ENCODE measurements around the gene RABEPK.
"Not testable (repeated sequence)": the region's sequence is repeated elsewhere in the genome, so short reads cannot be mapped to it uniquely, and the experiment has no call there.

The RABEPK gene

GRCh38 chr9:125262294-125262991, 62.1 kb downstream of the RABEPK start:
- Histone ChIP-seq H3K9me3 (ENCODE audit: control insufficient read depth, low read length) (no peaks in the 10 kb centered on the region), H3K27me3 (replicated peaks; ENCODE audit: control insufficient read depth, insufficient read depth, low read length, poor library complexity, severe bottlenecking) (no peaks in the 10 kb centered on the region), H3K36me3 (ENCODE audit: control insufficient read depth, insufficient read depth, low read length) (no peaks in the 10 kb centered on the region), H3K4me1 (ENCODE audit: control insufficient read depth, insufficient read depth, low read length, poor library complexity, severe bottlenecking) (peaks cover 17% of the 10 kb centered on the region), H3K27ac (ENCODE audit: insufficient read depth, low read length, poor library complexity, severe bottlenecking) (peak overlapping the region; percentile 82), H3K4me3 (ENCODE audit: insufficient read depth, low read depth, low read length, poor library complexity, severe bottlenecking) (peak overlapping the region; percentile 97)
- no peak for DNase-seq

- Histone ChIP-seq H3K4me1 (ENCODE audit: control insufficient read depth, insufficient read depth, low read length, poor library complexity, severe bottlenecking) (peaks cover 17% of the 10 kb centered on the region), H3K27ac (ENCODE audit: insufficient read depth, low read length, poor library complexity, severe bottlenecking) (peak overlapping the region; percentile 31), H3K4me3 (ENCODE audit: insufficient read depth, low read depth, low read length, poor library complexity, severe bottlenecking) (peak overlapping the region; percentile 16)
- H3K9me3 ChIP-seq (ENCODE audit: control insufficient read depth, low read length); H3K36me3 ChIP-seq (ENCODE audit: control insufficient read depth, insufficient read depth, low read length); H3K27me3 ChIP-seq (replicated peaks; ENCODE audit: control insufficient read depth, insufficient read depth, low read length, poor library complexity, severe bottlenecking): not testable (repeated sequence)
- peak in 1 of 3 donors; percentile 14 for DNase-seq
These were observed 63.7 kb downstream of the RABEPK start for GRCh38 chr9:125264068-125264467.

DNA sequence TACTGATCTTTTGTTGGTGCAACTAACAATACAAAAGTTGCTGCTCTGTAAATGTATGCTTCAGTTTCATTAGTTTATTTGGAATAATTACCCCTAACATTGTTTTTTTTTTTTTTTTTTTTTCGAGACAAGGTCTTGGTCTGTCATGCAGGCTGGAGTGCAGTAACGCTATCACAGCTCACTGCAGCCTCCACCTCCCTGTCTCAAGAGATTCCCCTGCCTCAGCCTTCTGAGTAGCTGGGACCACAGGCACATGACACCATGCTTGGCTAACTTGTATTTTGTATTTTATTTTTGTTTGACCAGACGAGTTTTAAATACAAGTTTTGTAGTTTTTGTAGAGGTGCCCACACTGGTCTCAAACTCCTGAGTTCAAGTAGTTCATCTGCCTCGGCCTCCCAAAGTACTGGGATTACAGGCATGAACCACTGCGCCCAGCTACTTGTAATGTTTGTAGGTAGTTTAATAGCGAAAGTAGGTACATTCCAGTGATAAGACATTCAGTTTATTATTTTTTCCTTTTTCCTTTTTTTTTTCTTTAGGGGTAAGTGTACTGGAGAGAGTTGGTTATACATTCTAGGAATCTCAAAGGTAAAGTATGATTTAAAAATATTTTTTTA, 68.2 kb downstream of the RABEPK start:
- no peaks in the 10 kb centered on the region for H3K9me3 ChIP-seq (ENCODE audit: control insufficient read depth, low read length)
- H3K4me1 ChIP-seq (ENCODE audit: control insufficient read depth, insufficient read depth, low read length, poor library complexity, severe bottlenecking) = peaks cover 10% of the 10 kb centered on the region
- no peak overlapping the region for H3K4me3 ChIP-seq (ENCODE audit: insufficient read depth, low read depth, low read length, poor library complexity, severe bottlenecking)
- H3K27ac ChIP-seq (ENCODE audit: insufficient read depth, low read length, poor library complexity, severe bottlenecking) = no peak overlapping the region
- no peak for DNase-seq
- H3K27me3 ChIP-seq (replicated peaks; ENCODE audit: control insufficient read depth, insufficient read depth, low read length, poor library complexity, severe bottlenecking) = no peaks in the 10 kb centered on the region
- H3K36me3 ChIP-seq (ENCODE audit: control insufficient read depth, insufficient read depth, low read length) = no peaks in the 10 kb centered on the region

- H3K27me3 ChIP-seq (replicated peaks; ENCODE audit: control insufficient read depth, insufficient read depth, low read length, poor library complexity, severe bottlenecking) = no peaks in the 10 kb centered on the region
- no peak overlapping the region for H3K27ac ChIP-seq (ENCODE audit: insufficient read depth, low read length, poor library complexity, severe bottlenecking)
- no peaks in the 10 kb centered on the region for H3K36me3 ChIP-seq (ENCODE audit: control insufficient read depth, insufficient read depth, low read length)
- H3K4me3 ChIP-seq (ENCODE audit: insufficient read depth, low read depth, low read length, poor library complexity, severe bottlenecking) = no peak overlapping the region
- DNase-seq = no peak
- no peaks in the 10 kb centered on the region for H3K9me3 ChIP-seq (ENCODE audit: control insufficient read depth, low read length)
- H3K4me1 ChIP-seq (ENCODE audit: control insufficient read depth, insufficient read depth, low read length, poor library complexity, severe bottlenecking) = peaks cover 5% of the 10 kb centered on the region
These were observed 68.7 kb downstream of the RABEPK start for GRCh38 chr9:125269014-125269397.

DNA sequence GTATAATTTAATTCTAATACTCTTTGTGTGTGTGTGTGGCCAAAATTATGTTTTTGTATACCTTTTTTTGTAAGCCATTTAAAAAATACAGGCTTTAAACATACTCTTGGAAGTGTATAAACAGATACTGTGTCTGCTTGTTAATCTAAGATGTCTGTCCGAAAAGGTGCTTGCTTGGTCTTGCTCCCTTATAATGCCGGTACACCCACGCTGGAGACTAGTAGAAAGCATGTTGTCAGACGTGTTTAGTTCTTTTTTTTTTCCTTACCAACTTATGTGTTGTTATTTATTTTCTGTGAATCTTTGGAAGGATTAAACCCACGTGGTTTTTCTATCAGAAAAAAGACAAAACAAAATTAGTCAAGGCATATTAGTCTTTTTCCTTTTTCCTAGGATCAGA, 70.7 kb downstream of the RABEPK start:
- Histone ChIP-seq H3K4me3 (ENCODE audit: insufficient read depth, low read depth, low read length, poor library complexity, severe bottlenecking) (no peak overlapping the region), H3K27me3 (replicated peaks; ENCODE audit: control insufficient read depth, insufficient read depth, low read length, poor library complexity, severe bottlenecking) (no peaks in the 10 kb centered on the region), H3K9me3 (ENCODE audit: control insufficient read depth, low read length) (no peaks in the 10 kb centered on the region), H3K4me1 (ENCODE audit: control insufficient read depth, insufficient read depth, low read length, poor library complexity, severe bottlenecking) (no peaks in the 10 kb centered on the region), H3K27ac (ENCODE audit: insufficient read depth, low read length, poor library complexity, severe bottlenecking) (no peak overlapping the region), H3K36me3 (ENCODE audit: control insufficient read depth, insufficient read depth, low read length) (no peaks in the 10 kb centered on the region)
- DNase-seq = no peak

GRCh38 chr9:125272697-125273096, 72.4 kb downstream of the RABEPK start:
- no peak for DNase-seq
- Histone ChIP-seq H3K9me3 (ENCODE audit: control insufficient read depth, low read length) (no peaks in the 10 kb centered on the region), H3K36me3 (ENCODE audit: control insufficient read depth, insufficient read depth, low read length) (peaks cover under 1% of the 10 kb centered on the region), H3K4me1 (ENCODE audit: control insufficient read depth, insufficient read depth, low read length, poor library complexity, severe bottlenecking) (no peaks in the 10 kb centered on the region), H3K4me3 (ENCODE audit: insufficient read depth, low read depth, low read length, poor library complexity, severe bottlenecking) (no peak overlapping the region), H3K27ac (ENCODE audit: insufficient read depth, low read length, poor library complexity, severe bottlenecking) (no peak overlapping the region), H3K27me3 (replicated peaks; ENCODE audit: control insufficient read depth, insufficient read depth, low read length, poor library complexity, severe bottlenecking) (no peaks in the 10 kb centered on the region)

DNA sequence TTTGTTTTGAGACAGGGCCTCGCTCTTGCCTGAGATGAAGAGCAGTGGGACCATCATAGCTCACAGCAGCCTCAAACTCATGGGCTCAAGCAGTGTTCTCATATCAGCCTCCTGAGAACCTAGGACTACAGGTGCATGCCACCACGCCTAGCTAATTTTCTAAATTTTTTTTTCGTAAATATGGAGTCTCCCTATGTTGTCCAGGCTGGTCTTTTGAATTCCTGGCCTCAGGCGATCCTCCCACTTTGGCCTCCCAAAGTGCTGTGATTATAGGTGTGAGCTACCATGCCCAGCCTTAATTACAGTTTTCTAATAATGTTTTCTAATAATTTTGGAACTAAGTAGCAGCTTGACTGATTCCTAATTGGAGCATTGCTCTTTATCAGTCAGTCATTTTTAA, 76.4 kb downstream of the RABEPK start:
- Histone ChIP-seq H3K4me1 (ENCODE audit: control insufficient read depth, insufficient read depth, low read length, poor library complexity, severe bottlenecking) (no peaks in the 10 kb centered on the region), H3K27ac (ENCODE audit: insufficient read depth, low read length, poor library complexity, severe bottlenecking) (no peak overlapping the region), H3K4me3 (ENCODE audit: insufficient read depth, low read depth, low read length, poor library complexity, severe bottlenecking) (no peak overlapping the region), H3K36me3 (ENCODE audit: control insufficient read depth, insufficient read depth, low read length) (peaks cover 4% of the 10 kb centered on the region), H3K9me3 (ENCODE audit: control insufficient read depth, low read length) (no peaks in the 10 kb centered on the region), H3K27me3 (replicated peaks; ENCODE audit: control insufficient read depth, insufficient read depth, low read length, poor library complexity, severe bottlenecking) (no peaks in the 10 kb centered on the region)
- DNase-seq = no peak

DNA sequence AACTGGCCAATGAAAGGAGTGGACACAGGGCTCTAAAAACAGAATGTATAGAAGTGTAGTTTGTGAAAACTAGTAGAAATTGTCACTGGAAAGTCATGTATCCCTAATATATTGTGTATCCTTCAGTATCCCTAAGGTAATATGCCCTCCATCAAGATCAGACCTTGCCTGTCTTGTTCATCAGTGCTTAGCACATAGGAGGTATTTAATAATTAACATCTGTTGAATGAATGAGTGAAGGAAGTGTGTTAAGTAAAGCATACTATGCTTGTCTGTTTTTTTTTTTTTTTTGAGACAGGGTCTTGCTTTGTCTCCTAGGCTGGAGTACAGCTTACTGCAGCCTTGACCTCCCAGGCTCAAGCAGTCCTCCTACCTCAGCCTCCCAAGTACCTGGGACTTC, 77.1 kb downstream of the RABEPK start:
- Histone ChIP-seq H3K27me3 (replicated peaks; ENCODE audit: control insufficient read depth, insufficient read depth, low read length, poor library complexity, severe bottlenecking) (no peaks in the 10 kb centered on the region), H3K4me3 (ENCODE audit: insufficient read depth, low read depth, low read length, poor library complexity, severe bottlenecking) (no peak overlapping the region), H3K9me3 (ENCODE audit: control insufficient read depth, low read length) (no peaks in the 10 kb centered on the region), H3K36me3 (ENCODE audit: control insufficient read depth, insufficient read depth, low read length) (peaks cover 4% of the 10 kb centered on the region), H3K4me1 (ENCODE audit: control insufficient read depth, insufficient read depth, low read length, poor library complexity, severe bottlenecking) (no peaks in the 10 kb centered on the region), H3K27ac (ENCODE audit: insufficient read depth, low read length, poor library complexity, severe bottlenecking) (no peak overlapping the region)
- DNase-seq = no peak

DNA sequence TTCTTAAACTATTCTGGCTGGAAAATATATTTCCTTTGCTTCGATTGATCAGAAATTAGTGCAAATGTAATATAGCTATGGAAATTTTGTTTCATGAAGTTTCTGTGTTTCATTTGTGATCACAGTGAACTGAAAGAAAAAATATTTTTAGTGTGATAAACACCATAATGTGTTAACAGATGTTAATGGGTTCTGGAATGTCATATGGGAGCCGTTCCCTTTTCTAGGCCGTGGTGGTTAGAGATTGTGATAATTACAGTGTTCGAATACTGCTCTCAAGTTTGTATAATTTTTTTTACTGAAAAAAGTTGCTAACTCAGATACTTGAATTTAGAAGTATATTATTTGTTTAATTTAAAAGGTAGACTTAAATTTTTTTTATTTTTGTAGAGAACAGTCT, 80.6 kb downstream of the RABEPK start:
- no peaks in the 10 kb centered on the region for H3K4me1 ChIP-seq (ENCODE audit: control insufficient read depth, insufficient read depth, low read length, poor library complexity, severe bottlenecking)
- peaks cover 4% of the 10 kb centered on the region for H3K36me3 ChIP-seq (ENCODE audit: control insufficient read depth, insufficient read depth, low read length)
- H3K9me3 ChIP-seq (ENCODE audit: control insufficient read depth, low read length) = no peaks in the 10 kb centered on the region
- DNase-seq = no peak
- no peak overlapping the region for H3K4me3 ChIP-seq (ENCODE audit: insufficient read depth, low read depth, low read length, poor library complexity, severe bottlenecking)
- no peak overlapping the region for H3K27ac ChIP-seq (ENCODE audit: insufficient read depth, low read length, poor library complexity, severe bottlenecking)
- no peaks in the 10 kb centered on the region for H3K27me3 ChIP-seq (replicated peaks; ENCODE audit: control insufficient read depth, insufficient read depth, low read length, poor library complexity, severe bottlenecking)
